ELF-1 (cell line): ENCODE data around the gene S1PR2.
"Not testable (repeated sequence)": the region's sequence is repeated elsewhere in the genome, so short reads cannot be mapped to it uniquely, and the experiment has no call there.

Experiments used
- DNase-seq: peaks from one replicate; pipeline ENCODE4 v3.0.0-alpha.2; 2016; ENCODE audit warnings: low read depth, low spot score

The S1PR2 gene

GRCh38 chr19:10224337-10224736, 6.8 kb downstream of the S1PR2 start:
- DNase-seq, result no peak

GRCh38 chr19:10223488-10224213, 7.5 kb downstream of the S1PR2 start:
- DNase-seq, result no peak

- no peak for DNase-seq
Observed at GRCh38 chr19:10222201-10222890, 8.8 kb downstream of the S1PR2 start.

- no peak for DNase-seq
Observed at GRCh38 chr19:10220695-10221094, 10.4 kb downstream of the S1PR2 start.

- peak; percentile 70 for DNase-seq
Observed at GRCh38 chr19:10219678-10220077, 11.5 kb downstream of the S1PR2 start.

- DNase-seq, result no peak
Observed at GRCh38 chr19:10217085-10217484, 14.0 kb downstream of the S1PR2 start.

GRCh38 chr19:10214784-10215183, 16.3 kb downstream of the S1PR2 start:
- peak; percentile 55 for DNase-seq

GRCh38 chr19:10211691-10212090, 19.4 kb downstream of the S1PR2 start:
- DNase-seq, result peak; percentile 55

GRCh38 chr19:10211061-10211460, 20.1 kb downstream of the S1PR2 start:
- no peak for DNase-seq

- no peak for DNase-seq
Observed at GRCh38 chr19:10209315-10209714, 21.8 kb downstream of the S1PR2 start.

GRCh38 chr19:10207026-10207425, 24.1 kb downstream of the S1PR2 start:
- DNase-seq, result no peak

- DNase-seq, result peak; percentile 80
Observed at GRCh38 chr19:10206226-10206885, 24.8 kb downstream of the S1PR2 start.

GRCh38 chr19:10205636-10206035, 25.5 kb downstream of the S1PR2 start:
- DNase-seq, result no peak

- DNase-seq, result no peak
Observed at GRCh38 chr19:10203686-10204085, 27.4 kb downstream of the S1PR2 start.

GRCh38 chr19:10201176-10201575, 30.0 kb downstream of the S1PR2 start:
- DNase-seq, result no peak

GRCh38 chr19:10200101-10200500, 31.0 kb downstream of the S1PR2 start:
- DNase-seq, result not testable (repeated sequence)

- DNase-seq, result not testable (repeated sequence)
Observed at GRCh38 chr19:10198889-10199644, 32.1 kb downstream of the S1PR2 start.

- no peak for DNase-seq
Observed at GRCh38 chr19:10195199-10195519, 36.0 kb downstream of the S1PR2 start.

- DNase-seq, result peak; percentile 98
Observed at GRCh38 chr19:10194500-10195198, 36.5 kb downstream of the S1PR2 start, which contains the start of gene DNMT1. TSS of gene DNMT1 (minus strand) at chr19:10194953. CDS start at chr19:10194899, 54 bp downstream.

GRCh38 chr19:10193790-10194499, 37.2 kb downstream of the S1PR2 start:
- peak; percentile 64 for DNase-seq

- no peak for DNase-seq
Observed at GRCh38 chr19:10192922-10193321, 38.2 kb downstream of the S1PR2 start.
